Suprapubic skin (tissue), 4 donors: ENCODE data around the gene TBX3. TPM values are rescaled to one million over a fixed set of nuclear protein-coding genes. Genes with fewer than 3 reads are reported as not detected.
"Not testable (repeated sequence)": the region's sequence is repeated elsewhere in the genome, so short reads cannot be mapped to it uniquely, and the experiment has no call there.

ENCODE experiments used
- DNase-seq, 2 donors: peaks; one replicate each; pipeline ENCODE4 v3.0.0-alpha.2; 2019; ENCODE audit warnings: low spot score in 2 of 2
- H3K27ac ChIP-seq: fragments of 200-600 bp; sonication (generic); one replicate; pipeline ENCODE4 v1.5.1; 2019
- H3K27me3 ChIP-seq: fragments of 200-600 bp; sonication (generic); one replicate; pipeline ENCODE4 v1.5.1; 2019
- H3K36me3 ChIP-seq: fragments of 200-600 bp; sonication (generic); one replicate; pipeline ENCODE4 v1.5.1; 2019
- H3K4me1 ChIP-seq: fragments of 200-600 bp; sonication (generic); one replicate; pipeline ENCODE4 v1.5.1; 2019
- H3K4me3 ChIP-seq: fragments of 200-600 bp; sonication (generic); one replicate; pipeline ENCODE4 v1.5.1; 2019; ENCODE audit warnings: mild to moderate bottlenecking
- H3K9me3 ChIP-seq: fragments of 200-600 bp; sonication (generic); one replicate; pipeline ENCODE4 v1.5.1; 2019
- CTCF ChIP-seq, 2 donors: fragments of 200-600 bp in 1 of 2; fragments of 450-650 bp in 1 of 2; sonication (generic) in 1 of 2; IDR thresholded peaks; one replicate each; pipeline ENCODE4 v1.5.1; 2016 to 2019; ENCODE audit warnings: antibody characterized with exemption in 2 of 2, mild to moderate bottlenecking in 1 of 2, moderate library complexity in 1 of 2
- EP300 ChIP-seq: sonication (generic); formaldehyde crosslinking; IDR thresholded peaks from one replicate; pipeline ENCODE4 v1.6.1; 2017; ENCODE audit warnings: antibody characterized with exemption
- POLR2A ChIP-seq, 2 donors: fragments of 450-650 bp; IDR thresholded peaks; one replicate each; pipeline ENCODE4 v1.6.1; 2017; ENCODE audit warnings: antibody characterized with exemption in 2 of 2, mild to moderate bottlenecking in 2 of 2, moderate library complexity in 2 of 2
- POLR2AphosphoS5 ChIP-seq, 3 donors: sonication (generic); formaldehyde crosslinking; IDR thresholded peaks; one replicate each; pipeline ENCODE4 v1.6.1; 2017; ENCODE audit warnings: antibody characterized with exemption in 3 of 3
- WGBS: methylation state at CpG from one replicate; pipeline ENCODE4 v1.1.5; 2018; 5-methylcytosine and 5-hydroxymethylcytosine counted together
- total RNA-seq, 4 donors: library from RNA; depleted of rRNA; stranded (reverse); fragments of >200 nt; gene quantifications; one replicate each; pipeline ENCODE4 v1.1.0, GENCODE V29; 2016

The TBX3 gene
- 10 to 100 TPM; 23.4 to 35.6 (median 28.7) TPM for total RNA-seq

- peak within 1 kb of the TSS; percentile 94 for H3K27ac ChIP-seq
- WGBS: under 1% methylated on average over 36 of the region's 76 CpGs
- H3K4me3 ChIP-seq: peak within 1 kb of the TSS; percentile 72
- H3K27me3 ChIP-seq: peaks cover 31% of the 10 kb centered on the region
- H3K9me3 ChIP-seq: no peaks in the 10 kb centered on the region
- H3K4me1 ChIP-seq: peaks cover 27% of the 10 kb centered on the region
- peak; percentile 97 to 98 for DNase-seq
- TF ChIP-seq POLR2A (IDR thresholded peaks at IDR 0.05) (peak in 1 of 2 donors; percentile 86), CTCF (IDR thresholded peaks at IDR 0.05) (peak; percentile 43 to 54), EP300 (no peak), POLR2AphosphoS5 (IDR thresholded peaks at IDR 0.05) (peak in 2 of 3 donors; percentile 73 to 83)
- no peaks in the 10 kb centered on the region for H3K36me3 ChIP-seq
Observed at GRCh38 chr12:114684098-114684869, at the start of gene TBX3. TBX3 (minus strand) TSS chr12:114684175; CDS start chr12:114683200, 975 bp downstream.

GRCh38 chr12:114732426-114733030 lies 48.6 kb upstream of the TBX3 start:
- no peak overlapping the region for H3K4me3 ChIP-seq
- no peaks in the 10 kb centered on the region for H3K36me3 ChIP-seq
- no peak for TF ChIP-seq CTCF (IDR thresholded peaks at IDR 0.05)
- DNase-seq: no peak
- no peak overlapping the region for H3K27ac ChIP-seq
- H3K27me3 ChIP-seq: peaks cover 29% of the 10 kb centered on the region
- 84% methylated on average over 4 of the region's 4 CpGs for WGBS
- peaks cover 15% of the 10 kb centered on the region for H3K4me1 ChIP-seq
- no peaks in the 10 kb centered on the region for H3K9me3 ChIP-seq

GRCh38 chr12:114729731-114730130 lies 45.8 kb upstream of the TBX3 start:
- Histone ChIP-seq H3K9me3 (no peaks in the 10 kb centered on the region), H3K36me3 (no peaks in the 10 kb centered on the region), H3K27me3 (peaks cover 8% of the 10 kb centered on the region), H3K27ac (no peak overlapping the region), H3K4me3 (no peak overlapping the region), H3K4me1 (no peaks in the 10 kb centered on the region)
- TF ChIP-seq CTCF (IDR thresholded peaks at IDR 0.05) (no peak), POLR2AphosphoS5 (IDR thresholded peaks at IDR 0.05) (no peak), EP300 (no peak), POLR2A (IDR thresholded peaks at IDR 0.05) (no peak)
- no peak for DNase-seq
- WGBS: 84% methylated on average over 3 of the region's 3 CpGs

GRCh38 chr12:114726092-114726710 lies 42.2 kb upstream of the TBX3 start:
- WGBS: 91% methylated on average over 7 of the region's 7 CpGs
- Histone ChIP-seq H3K9me3 (no peaks in the 10 kb centered on the region), H3K27me3 (no peaks in the 10 kb centered on the region), H3K4me3 (no peak overlapping the region), H3K27ac (no peak overlapping the region), H3K4me1 (no peaks in the 10 kb centered on the region), H3K36me3 (no peaks in the 10 kb centered on the region)
- TF ChIP-seq CTCF (IDR thresholded peaks at IDR 0.05) (no peak), POLR2A (IDR thresholded peaks at IDR 0.05) (no peak), EP300 (no peak), POLR2AphosphoS5 (IDR thresholded peaks at IDR 0.05) (no peak)
- no peak for DNase-seq

GRCh38 chr12:114722176-114722575 lies 38.2 kb upstream of the TBX3 start:
- not testable (repeated sequence) for H3K27me3 ChIP-seq, H3K27ac ChIP-seq, H3K4me1 ChIP-seq, H3K36me3 ChIP-seq, H3K4me3 ChIP-seq, DNase-seq, H3K9me3 ChIP-seq
- WGBS: 90% methylated on average over 5 of the region's 5 CpGs
